22Rv1 (cell line): ENCODE results near the gene INHA.

Source experiments
- H3K27ac ChIP-seq: fragments of 450-650 bp; 2 replicates; pipeline ENCODE4 v1.5.1; 2017
- CTCF ChIP-seq: fragments of 450-650 bp; IDR thresholded peaks from 2 replicates; pipeline ENCODE4 v1.5.1; 2017; ENCODE audit warnings: mild to moderate bottlenecking
- ZFX ChIP-seq: fragments of 450-650 bp; IDR thresholded peaks from 2 replicates; pipeline ENCODE4 v1.6.1; 2017; ENCODE audit warnings: antibody characterized with exemption, borderline replicate concordance

The INHA gene

GRCh38 chr2:219549619-219550018 lies 22.5 kb upstream of the INHA start:
- TF ChIP-seq CTCF (no peak), ZFX (no peak)
- H3K27ac ChIP-seq = no peak overlapping the region

- TF ChIP-seq ZFX = no peak
- TF ChIP-seq CTCF = no peak
- H3K27ac ChIP-seq = peak overlapping the region; percentile 62
Measured at GRCh38 chr2:219551441-219552381, 20.4 kb upstream of the INHA start.

- peak overlapping the region; percentile 62 for H3K27ac ChIP-seq
Measured at GRCh38 chr2:219552382-219553167, 19.5 kb upstream of the INHA start.

GRCh38 chr2:219553168-219553417 lies 19.0 kb upstream of the INHA start:
- no peak for TF ChIP-seq CTCF
- no peak overlapping the region for H3K27ac ChIP-seq

More at GRCh38 chr2:219552382-219553167, 19.5 kb upstream of the INHA start:
- no peak for TF ChIP-seq ZFX
- TF ChIP-seq CTCF = no peak

GRCh38 chr2:219553463-219553963 lies 18.6 kb upstream of the INHA start:
- no peak for TF ChIP-seq ZFX
- TF ChIP-seq CTCF = no peak

GRCh38 chr2:219554350-219554749 lies 17.8 kb upstream of the INHA start:
- no peak overlapping the region for H3K27ac ChIP-seq
- no peak for TF ChIP-seq ZFX
- no peak for TF ChIP-seq CTCF

More at GRCh38 chr2:219553463-219553963, 18.6 kb upstream of the INHA start:
- H3K27ac ChIP-seq = no peak overlapping the region

GRCh38 chr2:219555956-219556355 lies 16.2 kb upstream of the INHA start:
- TF ChIP-seq ZFX = no peak
- no peak for TF ChIP-seq CTCF
- H3K27ac ChIP-seq = no peak overlapping the region
